GM10266 (cell line): Measurements from ENCODE around the gene RPS8.
"Not testable (repeated sequence)": the region's sequence is repeated elsewhere in the genome, so short reads cannot be mapped to it uniquely, and the experiment has no call there.

Experiments used
- DNase-seq: peaks from one replicate; pipeline ENCODE4 v3.0.0; 2012; ENCODE audit errors: extremely low spot score
- CTCF ChIP-seq: IDR thresholded peaks from 2 replicates; pipeline ENCODE4 v1.5.1; 2012; ENCODE audit warnings: mild to moderate bottlenecking, low read depth; ENCODE audit not compliant: control insufficient read depth, insufficient read depth; ENCODE audit errors: missing control alignments

The RPS8 gene

GRCh38 chr1:44740179-44740617 lies 35.1 kb upstream of the RPS8 start:
- DNase-seq = no peak
- no peak for TF ChIP-seq CTCF

- no peak for DNase-seq
- no peak for TF ChIP-seq CTCF
Observed at GRCh38 chr1:44743211-44743610, 32.1 kb upstream of the RPS8 start.

DNA sequence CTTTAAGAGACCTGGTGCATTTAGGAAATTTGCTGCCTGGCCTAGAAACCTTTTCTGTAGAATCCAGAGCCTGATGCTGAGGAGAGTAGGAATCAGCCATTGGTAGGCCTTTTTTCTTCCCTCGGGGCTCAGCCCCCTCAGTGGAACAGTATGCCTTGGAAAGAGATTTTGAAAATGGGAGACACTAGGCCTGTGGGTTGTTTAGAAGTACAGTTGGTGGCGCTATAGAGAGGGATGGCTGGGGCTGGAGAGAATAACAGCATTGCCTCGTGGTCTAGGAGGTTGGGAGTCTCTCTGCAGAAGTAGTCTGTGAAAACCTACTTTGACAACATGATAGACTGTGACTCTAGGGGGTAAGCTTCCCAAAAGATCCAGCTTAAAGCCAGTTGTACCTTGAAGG lies 27.5 kb upstream of the RPS8 start:
- no peak for DNase-seq
- TF ChIP-seq CTCF = no peak

GRCh38 chr1:44757420-44757819 lies 17.9 kb upstream of the RPS8 start:
- DNase-seq = no peak
- no peak for TF ChIP-seq CTCF

DNA sequence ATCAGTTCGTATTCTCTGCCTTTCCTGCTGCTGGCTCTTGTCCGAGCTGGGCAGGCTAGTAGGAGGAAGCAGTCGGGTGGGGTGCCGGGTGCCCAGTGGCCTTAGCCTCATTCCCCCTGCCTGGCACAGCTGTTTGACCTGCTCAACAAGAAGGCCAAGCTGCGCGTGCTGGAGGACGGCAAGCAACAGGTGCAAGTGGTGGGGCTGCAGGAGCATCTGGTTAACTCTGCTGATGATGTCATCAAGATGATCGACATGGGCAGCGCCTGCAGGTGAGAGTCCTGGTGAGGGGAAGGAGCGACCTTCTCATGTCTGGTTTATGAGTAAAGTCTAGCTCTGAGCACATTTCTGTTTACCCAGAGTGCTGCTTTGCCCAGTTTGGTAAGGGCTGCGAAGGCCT lies 16.3 kb upstream of the RPS8 start:
- TF ChIP-seq CTCF = no peak
- DNase-seq = no peak

GRCh38 chr1:44760876-44761275 lies 14.5 kb upstream of the RPS8 start:
- TF ChIP-seq CTCF = no peak
- DNase-seq = no peak

- not testable (repeated sequence) for DNase-seq
Observed at GRCh38 chr1:44766421-44766820, 8.9 kb upstream of the RPS8 start.
